Fibroblast of lung (primary cell): ENCODE results near the gene ZNF396.

ENCODE experiments used
- CTCF ChIP-seq, 2 donors: IDR thresholded peaks in 1 of 2; conservative IDR thresholded peaks in 1 of 2; 1 replicate in 1 of 2; 2 replicates in 1 of 2; pipeline ENCODE4 v1.5.1; 2011 to 2012; ENCODE audit warnings: low read length in 2 of 2, control low read depth in 1 of 2, inconsistent platforms in 1 of 2, low read depth in 1 of 2, mild to moderate bottlenecking in 1 of 2
- EZH2 ChIP-seq: IDR thresholded peaks from 2 replicates; pipeline ENCODE4 v1.5.1; 2012; ENCODE audit warnings: low read length, control low read depth, mild to moderate bottlenecking; ENCODE audit errors: missing control alignments

DNA sequence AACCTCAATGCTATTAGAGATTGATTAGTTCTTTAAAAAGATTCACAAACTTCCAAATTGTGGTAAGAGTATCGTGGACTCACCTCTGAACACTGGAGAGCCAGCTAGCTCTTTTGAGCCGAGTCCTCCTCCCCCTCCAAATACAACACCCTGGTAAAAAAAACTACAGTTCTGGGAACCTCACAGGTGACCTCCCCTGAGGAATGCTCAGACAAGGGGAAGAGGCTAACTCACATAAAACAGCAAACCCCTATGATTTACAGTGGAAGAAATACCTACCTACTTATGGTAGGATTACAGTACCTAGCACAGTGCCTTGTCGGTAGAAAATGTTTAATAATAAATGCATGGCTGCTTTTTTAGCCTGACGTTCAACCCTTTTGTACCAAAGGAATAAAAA lies 41.3 kb downstream of the ZNF396 start:
- TF ChIP-seq CTCF (conservative IDR thresholded peaks at IDR 0.05 in 1 of 2, IDR thresholded peaks at IDR 0.05 in 1 of 2; ENCODE audit: low read depth in 1 of 2, low read length in 2 of 2) (no peak), EZH2 (no peak)
